ENCODE results near the gene MYO9B. TPM values are rescaled to one million over a fixed set of nuclear protein-coding genes. Genes with fewer than 3 reads are reported as not detected.
A peak's percentile ranks its signal among the peaks of the same experiment; 100 is the strongest.

MYO9B gene
- total RNA-seq, 2 donors from 2014 or later: 229 to 257 TPM

- no peaks in the 10 kb centered on the region for H3K27me3 ChIP-seq (replicated peaks; ENCODE audit: insufficient read depth)
- ATAC-seq (ENCODE audit: insufficient number of reproducible peaks, low FRiP score, low read depth): no peak
- H3K4me1 ChIP-seq (ENCODE audit: control insufficient read depth in 1 of 2, low read depth in 2 of 2): peaks cover 4 to 41% of the 10 kb centered on the region in 2 donors
- peak overlapping the region; percentile 85 to 99 for H3K27ac ChIP-seq
- H3K9me3 ChIP-seq: no peaks in the 10 kb centered on the region
- TF ChIP-seq CTCF (IDR thresholded peaks at IDR 0.05): no peak
- H3K4me3 ChIP-seq: no peak overlapping the region
- peaks cover 5% of the 10 kb centered on the region for H3K36me3 ChIP-seq
- DNase-seq (ENCODE audit: low spot score): no peak
Measured at GRCh38 chr19:17145546-17146497, 70.2 kb downstream of the MYO9B start.

GRCh38 chr19:17148130-17148529 is 72.6 kb downstream of the MYO9B start:
- TF ChIP-seq CTCF (IDR thresholded peaks at IDR 0.05): no peak
- Histone ChIP-seq H3K4me3 (no peak overlapping the region), H3K36me3 (peaks cover 15% of the 10 kb centered on the region), H3K27ac (no peak overlapping the region), H3K9me3 (no peaks in the 10 kb centered on the region), H3K4me1 (ENCODE audit: control insufficient read depth in 1 of 2, low read depth in 2 of 2) (peaks cover 4 to 21% of the 10 kb centered on the region in 2 donors), H3K27me3 (replicated peaks; ENCODE audit: insufficient read depth) (no peaks in the 10 kb centered on the region)
- DNase-seq (ENCODE audit: low spot score) (no peak), ATAC-seq (ENCODE audit: insufficient number of reproducible peaks, low FRiP score, low read depth) (no peak)

GRCh38 chr19:17149393-17150135 is 74.0 kb downstream of the MYO9B start:
- DNase-seq (ENCODE audit: low spot score) (no peak), ATAC-seq (ENCODE audit: insufficient number of reproducible peaks, low FRiP score, low read depth) (no peak)
- no peak for TF ChIP-seq CTCF (IDR thresholded peaks at IDR 0.05)
- Histone ChIP-seq H3K36me3 (peaks cover 30% of the 10 kb centered on the region), H3K9me3 (no peaks in the 10 kb centered on the region), H3K27me3 (replicated peaks; ENCODE audit: insufficient read depth) (no peaks in the 10 kb centered on the region), H3K4me3 (no peak overlapping the region), H3K27ac (no peak overlapping the region), H3K4me1 (ENCODE audit: control insufficient read depth in 1 of 2, low read depth in 2 of 2) (peaks cover under 1 to 9% of the 10 kb centered on the region in 2 donors)

GRCh38 chr19:17153996-17154395 is 78.4 kb downstream of the MYO9B start:
- DNase-seq (ENCODE audit: low spot score) (no peak), ATAC-seq (ENCODE audit: insufficient number of reproducible peaks, low FRiP score, low read depth) (no peak)
- Histone ChIP-seq H3K9me3 (no peaks in the 10 kb centered on the region), H3K4me3 (no peak overlapping the region), H3K4me1 (ENCODE audit: control insufficient read depth in 1 of 2, low read depth in 2 of 2) (no peaks in the 10 kb centered on the region), H3K36me3 (peaks cover 54% of the 10 kb centered on the region), H3K27ac (no peak overlapping the region), H3K27me3 (replicated peaks; ENCODE audit: insufficient read depth) (no peaks in the 10 kb centered on the region)
- TF ChIP-seq CTCF (IDR thresholded peaks at IDR 0.05): no peak

- DNase-seq (ENCODE audit: low spot score) (no peak), ATAC-seq (ENCODE audit: insufficient number of reproducible peaks, low FRiP score, low read depth) (no peak)
- Histone ChIP-seq H3K4me3 (no peak overlapping the region), H3K9me3 (no peaks in the 10 kb centered on the region), H3K36me3 (peaks cover 58% of the 10 kb centered on the region), H3K27ac (no peak overlapping the region), H3K27me3 (replicated peaks; ENCODE audit: insufficient read depth) (no peaks in the 10 kb centered on the region), H3K4me1 (ENCODE audit: control insufficient read depth in 1 of 2, low read depth in 2 of 2) (no peaks in the 10 kb centered on the region)
- TF ChIP-seq CTCF (IDR thresholded peaks at IDR 0.05): no peak
Measured at GRCh38 chr19:17155251-17155650, 79.7 kb downstream of the MYO9B start.

All from thoracic aorta (tissue), 2 donors.